GM19035 (cell line): Measurements from ENCODE around the gene GPRC5B.
A peak's percentile ranks its signal among the peaks of the same experiment; 100 is the strongest.

Source experiments
- ATAC-seq: cut with Tn5 transposase; IDR thresholded peaks from one replicate; pipeline ENCODE4 v1.9.1; 2021; ENCODE audit not compliant: unreplicated experiment

GPRC5B gene

GRCh38 chr16:19884611-19885450 lies at the start of gene GPRC5B:
Gene GPRC5B, minus strand, starts transcription at chr16:19884848. Its CDS starts 12,003 bp downstream, at chr16:19872845.
- ATAC-seq: no peak

GRCh38 chr16:19933740-19934139 lies 49.1 kb upstream of the GPRC5B start:
- ATAC-seq: no peak

- ATAC-seq: no peak
Observed at GRCh38 chr16:19929062-19929511, 44.4 kb upstream of the GPRC5B start.

GRCh38 chr16:19928432-19928831 lies 43.8 kb upstream of the GPRC5B start:
- ATAC-seq: no peak

- ATAC-seq: no peak
Observed at GRCh38 chr16:19926449-19927390, 42.1 kb upstream of the GPRC5B start.

GRCh38 chr16:19923396-19923795 lies 38.7 kb upstream of the GPRC5B start:
- no peak for ATAC-seq

- no peak for ATAC-seq
Observed at GRCh38 chr16:19919142-19919541, 34.5 kb upstream of the GPRC5B start.

- no peak for ATAC-seq
Observed at GRCh38 chr16:19916064-19916463, 31.4 kb upstream of the GPRC5B start.

GRCh38 chr16:19914877-19915276 lies 30.2 kb upstream of the GPRC5B start:
- no peak for ATAC-seq

GRCh38 chr16:19913340-19913645 lies 28.6 kb upstream of the GPRC5B start:
- ATAC-seq: no peak

GRCh38 chr16:19912455-19913339 lies 28.0 kb upstream of the GPRC5B start:
- no peak for ATAC-seq

GRCh38 chr16:19911747-19912454 lies 27.3 kb upstream of the GPRC5B start:
- no peak for ATAC-seq

- ATAC-seq: no peak
Observed at GRCh38 chr16:19911204-19911603, 26.6 kb upstream of the GPRC5B start.

GRCh38 chr16:19909750-19910322 lies 25.2 kb upstream of the GPRC5B start:
- ATAC-seq: no peak

GRCh38 chr16:19908921-19909320 lies 24.3 kb upstream of the GPRC5B start:
- no peak for ATAC-seq

GRCh38 chr16:19907161-19907992 lies 22.7 kb upstream of the GPRC5B start:
- ATAC-seq: peak; percentile 71

- ATAC-seq: no peak
Observed at GRCh38 chr16:19901164-19901563, 16.5 kb upstream of the GPRC5B start.

- ATAC-seq: no peak
Observed at GRCh38 chr16:19899605-19899955, 14.9 kb upstream of the GPRC5B start.

GRCh38 chr16:19898924-19899604 lies 14.4 kb upstream of the GPRC5B start:
- ATAC-seq: no peak
